Forelimb muscle (tissue), 1 donor: ENCODE data around the gene SYT3. TPM values are rescaled to one million over a fixed set of nuclear protein-coding genes. Genes with fewer than 3 reads are reported as not detected.

ENCODE experiments used
- DNase-seq: peaks from one replicate; pipeline ENCODE4 v3.0.0-alpha.2; 2013; ENCODE audit warnings: low read depth
- polyA plus RNA-seq: library from polyadenylated mRNA; unstranded; fragments of 120-200 nt; gene quantifications from one replicate; pipeline ENCODE4 v1.2.1, GENCODE V29; 2013; ENCODE audit not compliant: insufficient read length

Gene SYT3, protein sequence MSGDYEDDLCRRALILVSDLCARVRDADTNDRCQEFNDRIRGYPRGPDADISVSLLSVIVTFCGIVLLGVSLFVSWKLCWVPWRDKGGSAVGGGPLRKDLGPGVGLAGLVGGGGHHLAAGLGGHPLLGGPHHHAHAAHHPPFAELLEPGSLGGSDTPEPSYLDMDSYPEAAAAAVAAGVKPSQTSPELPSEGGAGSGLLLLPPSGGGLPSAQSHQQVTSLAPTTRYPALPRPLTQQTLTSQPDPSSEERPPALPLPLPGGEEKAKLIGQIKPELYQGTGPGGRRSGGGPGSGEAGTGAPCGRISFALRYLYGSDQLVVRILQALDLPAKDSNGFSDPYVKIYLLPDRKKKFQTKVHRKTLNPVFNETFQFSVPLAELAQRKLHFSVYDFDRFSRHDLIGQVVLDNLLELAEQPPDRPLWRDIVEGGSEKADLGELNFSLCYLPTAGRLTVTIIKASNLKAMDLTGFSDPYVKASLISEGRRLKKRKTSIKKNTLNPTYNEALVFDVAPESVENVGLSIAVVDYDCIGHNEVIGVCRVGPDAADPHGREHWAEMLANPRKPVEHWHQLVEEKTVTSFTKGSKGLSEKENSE
- polyA plus RNA-seq: 0.42 TPM

GRCh38 chr19:50639121-50640112 lies at the start of gene SYT3:
TSS of gene SYT3 (minus strand) at chr19:50639881. CDS start at chr19:50637411, 2,470 bp downstream.
- DNase-seq: no peak

DNA sequence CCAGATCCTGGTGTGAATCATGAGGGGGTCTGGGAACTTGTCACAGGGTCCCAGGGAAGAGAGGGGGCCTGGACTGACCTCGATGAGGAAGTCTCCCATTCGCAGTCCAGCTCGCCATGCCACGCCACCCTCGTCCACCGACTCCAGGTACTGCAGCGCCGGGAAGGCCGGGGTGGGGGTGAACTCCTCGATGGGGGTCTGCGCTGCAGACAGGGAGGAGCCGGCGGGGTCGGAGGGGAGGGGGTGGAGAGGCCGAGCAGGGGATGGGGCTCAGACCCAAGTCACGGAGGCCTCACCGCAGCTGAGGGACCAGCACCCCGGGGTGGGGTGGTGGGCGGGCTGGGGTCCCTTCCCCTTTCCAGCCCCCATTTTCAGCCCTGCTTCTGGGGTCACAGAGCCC lies 49.1 kb upstream of the SYT3 start:
- DNase-seq: no peak

DNA sequence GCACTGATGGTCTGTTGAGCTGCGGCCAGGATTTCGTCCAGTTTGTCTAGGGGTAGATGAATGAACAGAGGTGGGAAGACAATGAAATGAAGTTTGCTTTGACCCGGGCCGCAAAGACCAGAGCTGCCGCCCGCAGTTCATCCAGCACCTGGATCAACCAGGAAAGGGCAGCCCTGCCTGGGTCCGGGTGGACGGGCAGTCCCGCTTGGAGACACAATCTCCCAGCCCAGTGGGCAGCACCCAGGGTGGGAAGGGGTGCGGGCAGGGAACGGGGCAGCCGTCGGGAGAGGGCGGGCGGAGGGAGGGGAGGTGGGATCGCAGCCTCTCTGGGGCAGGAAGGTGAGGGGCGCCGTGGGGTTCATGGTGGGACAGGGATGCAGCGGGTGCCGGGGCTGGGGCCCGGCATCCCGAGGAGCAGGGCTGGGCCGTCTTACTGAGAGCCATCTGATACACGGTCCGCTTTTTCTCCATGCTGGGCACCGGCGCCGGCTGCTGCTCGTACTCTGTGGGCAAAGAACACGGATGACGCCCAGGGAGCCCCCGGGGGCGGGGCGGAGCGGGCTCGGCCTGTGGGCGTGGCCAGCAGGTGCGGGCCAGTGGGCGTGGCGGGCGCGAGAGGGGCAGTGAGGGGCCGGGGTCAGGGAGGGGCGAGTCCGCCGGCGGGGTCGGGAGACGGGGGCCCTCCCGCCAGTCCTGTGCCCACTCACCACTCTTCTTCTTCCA lies 46.8 kb upstream of the SYT3 start:
- no peak for DNase-seq

- DNase-seq: peak; percentile 25
Observed at GRCh38 chr19:50679177-50680125, 39.8 kb upstream of the SYT3 start.

GRCh38 chr19:50678323-50678722 lies 38.6 kb upstream of the SYT3 start:
- no peak for DNase-seq

DNA sequence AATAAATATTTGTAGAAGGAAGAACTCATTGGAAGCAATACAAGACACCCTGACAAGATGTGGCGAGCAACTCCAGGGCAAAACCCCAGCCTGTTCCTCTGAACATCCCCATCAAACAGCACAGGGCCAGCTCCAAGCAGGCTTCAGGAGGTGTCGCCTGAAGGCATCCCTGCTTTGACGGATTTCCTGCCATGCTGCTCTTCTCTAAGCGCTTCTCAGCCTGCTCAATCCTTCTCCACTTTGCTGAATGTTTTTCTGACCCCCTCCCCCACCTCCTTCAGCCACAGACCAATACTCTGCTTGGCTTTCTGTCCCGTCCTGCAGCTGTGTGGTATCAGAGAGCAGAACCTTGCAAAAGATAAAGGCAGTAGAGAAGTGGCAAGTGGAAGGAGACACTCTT lies 38.0 kb upstream of the SYT3 start:
- DNase-seq: no peak

DNA sequence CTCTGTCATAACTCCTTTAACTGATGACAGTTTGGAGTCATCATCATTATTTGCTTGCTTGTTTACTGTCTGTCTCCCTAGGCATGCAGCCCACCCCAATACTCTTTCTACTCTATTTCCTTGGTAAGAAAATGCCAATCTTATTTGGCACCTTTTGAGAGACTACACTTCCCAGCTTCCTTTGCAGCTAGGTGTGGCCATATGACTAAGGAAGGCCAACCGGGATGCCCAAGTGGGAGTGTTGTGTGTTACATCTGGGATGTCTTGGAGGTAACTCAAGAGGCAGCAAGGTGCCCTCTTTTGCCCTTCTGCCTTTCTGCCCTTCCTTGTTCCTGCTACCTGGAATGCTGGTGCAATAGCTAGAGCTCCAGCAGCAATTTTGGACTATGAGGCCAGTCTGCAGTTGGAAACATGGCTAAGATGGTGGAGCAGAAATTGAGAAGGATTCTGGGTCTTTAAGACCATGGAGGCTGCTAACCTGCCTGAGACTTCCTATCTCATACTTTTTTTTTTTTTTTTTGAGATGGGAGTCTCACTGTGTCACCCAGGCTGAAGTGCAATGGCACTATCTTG lies 37.0 kb upstream of the SYT3 start:
- DNase-seq: no peak

GRCh38 chr19:50673118-50673517 lies 33.4 kb upstream of the SYT3 start:
- no peak for DNase-seq

DNA sequence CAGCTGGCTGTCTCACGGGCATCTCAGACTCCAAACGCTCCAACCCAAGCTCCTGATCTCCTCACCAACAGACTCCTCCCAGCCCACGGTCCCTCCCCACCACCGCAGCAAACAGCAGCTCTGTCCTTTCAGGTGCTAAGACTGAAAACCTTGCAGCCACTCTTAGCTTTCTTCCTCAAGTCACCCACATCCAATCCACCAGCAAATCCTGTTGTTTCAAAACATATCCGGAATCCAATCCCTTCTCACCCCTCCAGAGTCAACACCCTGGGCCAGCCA lies 30.4 kb upstream of the SYT3 start:
- no peak for DNase-seq

GRCh38 chr19:50669302-50670101 lies 29.8 kb upstream of the SYT3 start:
- no peak for DNase-seq

DNA sequence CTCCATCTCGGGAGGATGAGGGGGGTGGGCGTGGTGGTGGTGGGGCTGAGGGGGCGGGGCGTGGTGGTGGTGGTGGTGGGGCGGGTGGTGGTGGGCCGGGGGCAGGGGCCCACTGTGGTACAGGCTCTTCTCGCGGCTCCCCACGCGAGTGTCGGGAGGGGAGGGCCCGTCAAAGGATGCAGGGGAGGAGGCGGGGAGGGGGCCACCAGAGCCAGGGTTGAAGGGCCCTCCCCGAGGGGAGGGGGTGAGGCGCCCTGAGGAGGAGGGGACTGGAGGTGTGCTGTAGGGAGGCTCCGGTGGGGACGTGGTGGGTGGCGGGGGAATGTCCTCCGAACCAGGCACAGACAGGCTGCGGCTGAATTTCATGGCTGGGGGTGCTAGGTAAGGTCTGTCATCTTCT lies 29.2 kb upstream of the SYT3 start:
- DNase-seq: no peak

DNA sequence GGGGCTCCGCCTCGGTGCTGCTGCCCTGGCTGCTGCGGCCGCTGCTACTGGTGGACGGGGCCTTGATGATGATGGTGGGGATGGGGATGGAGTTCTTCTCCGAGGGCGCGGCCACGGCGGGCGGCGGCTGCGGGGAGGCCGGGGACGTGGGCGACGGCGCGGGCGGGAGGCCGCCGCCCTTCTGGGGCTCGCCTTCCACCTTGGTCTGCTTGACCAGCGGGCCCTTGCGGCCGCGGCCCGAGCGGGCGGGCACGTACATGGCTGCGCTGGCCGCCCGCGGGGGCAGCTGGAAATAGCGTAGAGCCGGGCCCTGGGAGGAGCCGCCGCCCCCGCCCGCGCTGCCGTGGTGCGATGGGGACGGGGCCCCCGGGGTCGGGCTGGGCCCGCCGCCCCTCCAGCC lies 28.7 kb upstream of the SYT3 start:
- DNase-seq: no peak

DNA sequence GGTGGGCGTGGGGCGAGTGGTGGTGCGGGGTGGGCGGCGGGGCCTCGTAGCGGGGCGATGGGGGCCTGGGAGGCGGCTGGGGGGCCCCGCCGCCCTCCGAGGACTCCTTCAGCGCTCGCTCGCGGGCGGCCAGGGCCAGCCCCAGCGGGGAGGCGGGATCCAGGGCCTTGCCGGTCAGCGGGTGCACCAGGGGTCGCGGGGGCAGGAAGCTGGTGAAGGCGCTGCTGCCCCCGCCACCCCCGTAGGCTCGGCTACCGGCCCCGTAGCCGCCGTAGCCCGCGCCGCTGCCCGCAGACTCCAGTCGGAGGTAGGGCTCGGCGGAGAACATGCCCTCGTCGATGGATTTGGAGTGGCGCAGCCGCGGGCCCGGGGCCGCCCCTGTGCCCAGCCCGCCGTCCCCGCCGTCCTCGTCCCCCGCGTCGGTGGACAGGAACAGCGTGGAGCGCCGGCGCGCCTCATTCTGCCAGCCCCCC lies 28.1 kb upstream of the SYT3 start:
- no peak for DNase-seq

- DNase-seq: no peak
Observed at GRCh38 chr19:50667177-50667758, 27.6 kb upstream of the SYT3 start.

- DNase-seq: no peak
Observed at GRCh38 chr19:50666346-50667176, 26.9 kb upstream of the SYT3 start.

DNA sequence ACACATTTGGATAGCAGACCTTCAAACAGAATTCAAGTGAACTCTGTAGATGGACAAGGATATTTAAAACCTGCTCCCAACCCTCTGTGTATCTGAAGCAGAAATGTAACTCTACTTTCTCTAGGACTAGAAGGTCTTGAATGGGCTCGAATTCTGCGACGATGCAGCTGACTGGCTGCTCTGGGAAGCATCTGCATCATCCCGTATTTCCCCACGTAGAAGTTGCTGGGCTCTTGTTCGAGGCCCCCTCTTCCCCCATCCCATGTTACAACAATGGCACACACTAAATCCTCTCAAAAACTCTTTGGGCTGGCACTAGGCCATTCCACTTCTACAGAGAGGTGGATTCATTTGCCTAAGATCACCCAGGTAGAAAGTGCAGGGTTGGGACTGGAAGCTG lies 24.5 kb upstream of the SYT3 start:
- no peak for DNase-seq

DNA sequence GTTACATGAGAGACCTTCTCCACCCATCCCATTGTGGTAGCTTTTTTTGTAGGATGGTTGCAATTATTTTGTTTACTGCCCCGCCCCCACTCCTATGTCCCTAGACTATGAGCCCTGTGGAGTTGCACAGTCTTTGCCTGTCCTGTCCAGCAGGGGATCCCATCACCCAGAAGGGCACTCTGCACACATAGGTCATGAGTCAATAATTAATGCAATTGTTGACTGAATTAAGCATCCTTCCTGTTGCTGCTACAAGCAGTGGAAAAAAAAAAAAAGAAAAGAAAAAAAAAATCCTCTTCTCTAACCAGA lies 23.8 kb upstream of the SYT3 start:
- DNase-seq: no peak
